ENCODE data around the gene PHKA2. TPM values are rescaled to one million over a fixed set of nuclear protein-coding genes. Genes with fewer than 3 reads are reported as not detected.

PHKA2 gene
- total and polyA plus RNA-seq, 3 experiments from 2014 or later, result 9.7 to 16.1 (median 16.0) TPM

DNA sequence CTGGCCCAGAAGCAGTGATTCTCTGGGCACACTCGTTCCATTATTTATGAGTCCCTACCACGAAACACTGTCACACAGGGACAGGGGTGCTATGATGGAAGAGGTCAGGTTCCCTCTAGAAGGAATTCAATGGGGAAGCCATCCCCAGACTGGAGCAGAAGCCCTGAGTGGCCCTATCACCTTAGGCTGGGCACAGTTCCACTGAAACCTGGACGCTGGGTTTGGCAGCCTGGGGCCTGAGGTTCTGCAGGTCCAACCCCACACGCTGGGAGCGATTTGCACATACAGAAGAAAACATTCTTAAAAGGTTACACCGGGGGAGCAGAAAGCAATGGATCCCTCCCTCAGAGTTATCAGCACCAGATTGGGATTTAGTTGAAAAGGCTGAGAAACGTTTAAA, 63.3 kb downstream of the PHKA2 start:
- H3K4me1 ChIP-seq (ENCODE audit: insufficient read depth, low read length), result no peaks in the 10 kb centered on the region
- H3K9me3 ChIP-seq (ENCODE audit: low read length), result no peaks in the 10 kb centered on the region
- Mint-ChIP-seq H3K27ac (no peak overlapping the region), H3K27me3 (no peaks in the 10 kb centered on the region), H3K4me1 (no peaks in the 10 kb centered on the region), H3K36me3 (peaks cover 10 to 62% (median 12%) of the 10 kb centered on the region in 3 donors), H3K9me3 (peaks cover 0 to 4% (median 0%) of the 10 kb centered on the region in 5 donors), H3K4me3 (no peak overlapping the region)
- no peak for DNase-seq
- ChIA-PET CTCF (no interaction called here), POLR2A (no interaction called here)
- H3K27me3 ChIP-seq (ENCODE audit: insufficient read depth, low read length, poor library complexity, severe bottlenecking), result no peaks in the 10 kb centered on the region
- no peak overlapping the region for H3K4me3 ChIP-seq (ENCODE audit: low read length)
- H3K36me3 ChIP-seq (ENCODE audit: insufficient read depth, low read length), result peaks cover 4% of the 10 kb centered on the region
- no peak overlapping the region for H3K27ac ChIP-seq (ENCODE audit: low read depth, low read length)

GRCh38 chrX:18920079-18920478, 63.8 kb downstream of the PHKA2 start:
- H3K27me3 ChIP-seq (ENCODE audit: insufficient read depth, low read length, poor library complexity, severe bottlenecking), result no peaks in the 10 kb centered on the region
- no peak overlapping the region for H3K4me3 ChIP-seq (ENCODE audit: low read length)
- Mint-ChIP-seq H3K4me1 (no peaks in the 10 kb centered on the region), H3K27me3 (no peaks in the 10 kb centered on the region), H3K36me3 (peaks cover 10 to 59% (median 14%) of the 10 kb centered on the region in 3 donors), H3K9me3 (peaks cover 0 to 4% (median 0%) of the 10 kb centered on the region in 5 donors), H3K27ac (no peak overlapping the region), H3K4me3 (no peak overlapping the region)
- no peaks in the 10 kb centered on the region for H3K4me1 ChIP-seq (ENCODE audit: insufficient read depth, low read length)
- ChIA-PET CTCF (no interaction called here), POLR2A (no interaction called here)
- DNase-seq, result no peak
- peaks cover 4% of the 10 kb centered on the region for H3K36me3 ChIP-seq (ENCODE audit: insufficient read depth, low read length)
- no peaks in the 10 kb centered on the region for H3K9me3 ChIP-seq (ENCODE audit: low read length)
- H3K27ac ChIP-seq (ENCODE audit: low read depth, low read length), result no peak overlapping the region

- H3K27me3 ChIP-seq (ENCODE audit: insufficient read depth, low read length, poor library complexity, severe bottlenecking), result no peaks in the 10 kb centered on the region
- ChIA-PET CTCF (no interaction called here), POLR2A (no interaction called here)
- no peak for DNase-seq
- H3K4me1 ChIP-seq (ENCODE audit: insufficient read depth, low read length), result no peaks in the 10 kb centered on the region
- H3K27ac Mint-ChIP-seq, result no peak overlapping the region
- H3K27me3 Mint-ChIP-seq, result no peaks in the 10 kb centered on the region
- no peak overlapping the region for H3K27ac ChIP-seq (ENCODE audit: low read depth, low read length)
- H3K36me3 Mint-ChIP-seq, result peaks cover 10 to 56% (median 14%) of the 10 kb centered on the region in 3 donors
- H3K9me3 ChIP-seq (ENCODE audit: low read length), result no peaks in the 10 kb centered on the region
- H3K4me3 ChIP-seq (ENCODE audit: low read length), result no peak overlapping the region
- no peaks in the 10 kb centered on the region for H3K4me1 Mint-ChIP-seq
- peaks cover 4% of the 10 kb centered on the region for H3K36me3 ChIP-seq (ENCODE audit: insufficient read depth, low read length)
- no peak overlapping the region for H3K4me3 Mint-ChIP-seq
- H3K9me3 Mint-ChIP-seq, result peaks cover 0 to 4% (median 0%) of the 10 kb centered on the region in 5 donors
These were observed 66.1 kb downstream of the PHKA2 start for GRCh38 chrX:18917831-18918230.

GRCh38 chrX:18906286-18906685, 77.6 kb downstream of the PHKA2 start:
- no peaks in the 10 kb centered on the region for H3K27me3 ChIP-seq (ENCODE audit: insufficient read depth, low read length, poor library complexity, severe bottlenecking)
- ChIA-PET POLR2A (no interaction called here), CTCF (no interaction called here)
- no peaks in the 10 kb centered on the region for H3K36me3 ChIP-seq (ENCODE audit: insufficient read depth, low read length)
- Mint-ChIP-seq H3K4me1 (no peaks in the 10 kb centered on the region), H3K4me3 (no peak overlapping the region), H3K27ac (no peak overlapping the region), H3K27me3 (no peaks in the 10 kb centered on the region), H3K9me3 (no peaks in the 10 kb centered on the region), H3K36me3 (peaks cover 0 to 66% (median 6%) of the 10 kb centered on the region in 3 donors)
- no peaks in the 10 kb centered on the region for H3K4me1 ChIP-seq (ENCODE audit: insufficient read depth, low read length)
- no peaks in the 10 kb centered on the region for H3K9me3 ChIP-seq (ENCODE audit: low read length)
- H3K27ac ChIP-seq (ENCODE audit: low read depth, low read length), result no peak overlapping the region
- no peak overlapping the region for H3K4me3 ChIP-seq (ENCODE audit: low read length)
- no peak for DNase-seq

- CTCF ChIA-PET, result no interaction called here
- H3K27me3 Mint-ChIP-seq, result no peaks in the 10 kb centered on the region
These were observed 83.4 kb downstream of the PHKA2 start for GRCh38 chrX:18900401-18900976.

DNA sequence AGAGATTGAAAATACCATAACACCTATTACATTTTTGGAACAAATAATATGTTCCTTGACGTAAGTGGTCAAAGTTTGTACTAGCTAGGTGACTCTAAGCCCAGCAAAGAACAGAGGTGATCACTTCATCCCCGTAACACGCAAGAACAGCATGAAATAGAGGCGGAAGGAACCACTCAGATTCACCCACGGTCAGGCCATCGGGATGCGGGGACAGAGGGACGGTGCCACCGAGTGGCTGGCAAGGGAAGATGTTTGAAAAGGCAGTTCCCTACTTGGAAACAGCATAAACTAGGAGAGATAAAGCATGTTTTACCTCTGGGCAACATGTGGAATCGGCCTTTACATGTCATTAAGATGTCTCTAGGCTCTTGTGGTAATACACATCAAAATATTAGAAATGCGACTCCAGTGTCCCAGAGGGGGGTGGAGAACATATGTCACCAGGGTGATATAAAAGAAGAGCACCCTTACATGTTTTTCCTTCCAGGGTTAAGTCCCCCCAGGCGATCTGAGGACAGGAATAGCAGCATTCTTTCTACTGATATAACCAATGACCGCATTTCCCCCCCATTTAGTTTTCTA, 84.0 kb downstream of the PHKA2 start:
- CTCF ChIA-PET, result no interaction called here
- H3K27ac Mint-ChIP-seq, result no peak overlapping the region

More at GRCh38 chrX:18900401-18900976, 83.4 kb downstream of the PHKA2 start:
- Histone ChIP-seq H3K36me3 (ENCODE audit: insufficient read depth, low read length) (no peaks in the 10 kb centered on the region), H3K9me3 (ENCODE audit: low read length) (no peaks in the 10 kb centered on the region), H3K4me1 (ENCODE audit: insufficient read depth, low read length) (no peaks in the 10 kb centered on the region), H3K27ac (ENCODE audit: low read depth, low read length) (no peak overlapping the region), H3K4me3 (ENCODE audit: low read length) (no peak overlapping the region), H3K27me3 (ENCODE audit: insufficient read depth, low read length, poor library complexity, severe bottlenecking) (no peaks in the 10 kb centered on the region)
- peaks cover 0 to 2% (median 0%) of the 10 kb centered on the region in 5 donors for H3K9me3 Mint-ChIP-seq
- POLR2A ChIA-PET, result no interaction called here
- DNase-seq, result no peak
- H3K4me1 Mint-ChIP-seq, result no peaks in the 10 kb centered on the region
- H3K4me3 Mint-ChIP-seq, result no peak overlapping the region
- no peak overlapping the region for H3K27ac Mint-ChIP-seq
- peaks cover 0 to 58% (median 7%) of the 10 kb centered on the region in 3 donors for H3K36me3 Mint-ChIP-seq

DNA sequence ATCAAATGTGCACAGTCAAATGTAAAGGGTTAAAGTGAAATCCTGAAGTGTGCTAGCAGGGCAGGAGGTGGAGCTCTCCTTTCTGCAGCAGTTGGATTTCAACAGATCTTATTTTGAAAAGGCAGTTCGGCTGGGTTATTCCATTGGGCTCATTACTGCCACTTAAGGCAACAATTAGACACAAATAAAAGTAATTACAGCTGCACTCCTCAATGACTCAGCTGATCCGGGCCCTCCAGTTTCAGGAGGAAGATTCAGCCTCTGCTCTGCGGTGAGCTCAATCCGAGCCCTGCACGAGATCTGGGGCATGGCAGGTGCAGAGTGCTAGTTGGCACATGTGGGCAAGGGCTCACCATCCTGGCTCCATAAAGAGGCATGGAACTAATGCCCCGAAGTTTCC, 85.4 kb downstream of the PHKA2 start:
- DNase-seq, result no peak
- ChIA-PET CTCF (no interaction called here), POLR2A (no interaction called here)
- Mint-ChIP-seq H3K27ac (no peak overlapping the region), H3K36me3 (peaks cover 0 to 55% (median 7%) of the 10 kb centered on the region in 3 donors), H3K27me3 (no peaks in the 10 kb centered on the region), H3K9me3 (peaks cover 0 to 2% (median 0%) of the 10 kb centered on the region in 5 donors), H3K4me1 (no peaks in the 10 kb centered on the region), H3K4me3 (peak overlapping the region in 1 of 7 donors; percentile 23)
- Histone ChIP-seq H3K36me3 (ENCODE audit: insufficient read depth, low read length) (no peaks in the 10 kb centered on the region), H3K27ac (ENCODE audit: low read depth, low read length) (no peak overlapping the region), H3K9me3 (ENCODE audit: low read length) (no peaks in the 10 kb centered on the region), H3K4me3 (ENCODE audit: low read length) (no peak overlapping the region), H3K27me3 (ENCODE audit: insufficient read depth, low read length, poor library complexity, severe bottlenecking) (no peaks in the 10 kb centered on the region), H3K4me1 (ENCODE audit: insufficient read depth, low read length) (no peaks in the 10 kb centered on the region)

More for the DNA sequence above, 84.0 kb downstream of the PHKA2 start:
- Mint-ChIP-seq H3K27me3 (no peaks in the 10 kb centered on the region), H3K4me3 (no peak overlapping the region), H3K36me3 (peaks cover 0 to 57% (median 7%) of the 10 kb centered on the region in 3 donors), H3K9me3 (peaks cover 0 to 2% (median 0%) of the 10 kb centered on the region in 5 donors), H3K4me1 (no peaks in the 10 kb centered on the region)
- no peak overlapping the region for H3K27ac ChIP-seq (ENCODE audit: low read depth, low read length)
- H3K4me3 ChIP-seq (ENCODE audit: low read length), result no peak overlapping the region
- POLR2A ChIA-PET, result no interaction called here
- no peaks in the 10 kb centered on the region for H3K4me1 ChIP-seq (ENCODE audit: insufficient read depth, low read length)
- H3K9me3 ChIP-seq (ENCODE audit: low read length), result no peaks in the 10 kb centered on the region
- no peak for DNase-seq
- H3K27me3 ChIP-seq (ENCODE audit: insufficient read depth, low read length, poor library complexity, severe bottlenecking), result no peaks in the 10 kb centered on the region
- H3K36me3 ChIP-seq (ENCODE audit: insufficient read depth, low read length), result no peaks in the 10 kb centered on the region

DNA sequence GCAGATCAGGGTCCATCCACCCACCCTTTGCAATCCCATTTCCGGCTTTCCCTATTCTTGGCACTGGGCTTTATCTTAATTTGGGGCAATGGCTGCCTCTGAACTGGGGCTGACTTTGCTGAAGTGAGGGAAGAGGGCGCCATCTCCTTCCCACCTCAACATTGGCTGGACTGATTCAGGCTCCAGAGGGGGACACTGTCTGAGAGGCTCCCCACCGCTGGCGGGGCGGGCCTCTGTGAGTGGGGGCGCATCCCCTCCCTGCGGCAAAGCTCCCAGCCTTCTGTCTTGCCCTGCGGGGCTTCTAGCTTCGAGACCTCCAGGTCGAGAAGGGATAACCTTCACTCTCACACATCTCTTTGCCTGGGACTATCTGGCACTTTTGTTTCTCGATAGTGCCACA, 85.8 kb downstream of the PHKA2 start:
- Histone ChIP-seq H3K27me3 (ENCODE audit: insufficient read depth, low read length, poor library complexity, severe bottlenecking) (no peaks in the 10 kb centered on the region), H3K27ac (ENCODE audit: low read depth, low read length) (no peak overlapping the region), H3K9me3 (ENCODE audit: low read length) (no peaks in the 10 kb centered on the region), H3K4me1 (ENCODE audit: insufficient read depth, low read length) (no peaks in the 10 kb centered on the region), H3K4me3 (ENCODE audit: low read length) (no peak overlapping the region), H3K36me3 (ENCODE audit: insufficient read depth, low read length) (no peaks in the 10 kb centered on the region)
- Mint-ChIP-seq H3K4me1 (no peaks in the 10 kb centered on the region), H3K9me3 (peaks cover 0 to 2% (median 0%) of the 10 kb centered on the region in 5 donors), H3K27me3 (no peaks in the 10 kb centered on the region), H3K27ac (no peak overlapping the region), H3K36me3 (peaks cover 0 to 57% (median 7%) of the 10 kb centered on the region in 3 donors), H3K4me3 (peak overlapping the region in 1 of 7 donors; percentile 23)
- POLR2A ChIA-PET, result no interaction called here
- no peak for DNase-seq
- CTCF ChIA-PET, result no interaction called here
